ENCODE data around the gene SEMG2. TPM values are rescaled to one million over a fixed set of nuclear protein-coding genes. Genes with fewer than 3 reads are reported as not detected.

Gene SEMG2
- total RNA-seq, 1 experiment from 2014 or later, result not detected

DNA sequence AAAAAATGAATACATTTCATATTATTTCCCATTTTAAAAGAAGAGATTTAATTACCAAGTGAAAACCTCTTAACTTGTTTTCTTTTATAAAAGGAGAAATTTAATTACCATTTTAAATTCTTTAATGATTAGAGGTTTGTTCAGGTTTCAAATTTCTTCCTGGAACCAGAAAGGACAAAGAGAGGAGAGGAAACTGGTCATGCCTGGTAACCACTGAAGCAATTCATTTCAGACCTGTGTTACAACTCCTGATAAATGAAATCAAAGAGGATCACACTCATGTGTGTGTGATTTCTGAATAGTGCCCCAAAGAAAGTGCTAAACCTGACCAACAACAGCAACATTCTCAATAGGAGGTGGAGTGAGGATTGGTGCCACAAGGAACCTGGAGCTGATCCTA is 45.8 kb downstream of the SEMG2 start:
- Histone ChIP-seq H3K4me2 (peak overlapping the region; percentile 25; the same call in 1 of the 2 replicates), H2AFZ (no peak overlapping the region), H3K27me3 (ENCODE audit: insufficient read depth, low read depth) (no peaks in the 10 kb centered on the region), H3F3A (ENCODE audit: insufficient read depth, low read depth) (no peaks in the 10 kb centered on the region), H3K4me3 (no peak overlapping the region), H3K79me2 (ENCODE audit: low read depth) (no peaks in the 10 kb centered on the region), H4K20me1 (ENCODE audit: insufficient read depth) (no peaks in the 10 kb centered on the region), H3K36me3 (ENCODE audit: low read depth) (no peaks in the 10 kb centered on the region), H3K4me1 (replicated peaks; ENCODE audit: insufficient read depth) (peaks cover 12% of the 10 kb centered on the region), H3K9me3 (ENCODE audit: insufficient read depth, low read depth) (no peaks in the 10 kb centered on the region; the same call in 1 of the 2 replicates), H3K9me2 (ENCODE audit: insufficient read depth) (no peaks in the 10 kb centered on the region), H3K27ac (peak overlapping the region; percentile 20; the same call in 1 of the 2 replicates)
- ChIA-PET CTCF (no interaction called here), POLR2A (ENCODE audit: unreplicated experiment) (no interaction called here)
- intact Hi-C loops (cut with micrococcal nuclease; ENCODE audit: unreplicated experiment), result no loop called here
- no TSS peak for BruUV-seq (replicated peaks)
- TF ChIP-seq, protein P1, sequence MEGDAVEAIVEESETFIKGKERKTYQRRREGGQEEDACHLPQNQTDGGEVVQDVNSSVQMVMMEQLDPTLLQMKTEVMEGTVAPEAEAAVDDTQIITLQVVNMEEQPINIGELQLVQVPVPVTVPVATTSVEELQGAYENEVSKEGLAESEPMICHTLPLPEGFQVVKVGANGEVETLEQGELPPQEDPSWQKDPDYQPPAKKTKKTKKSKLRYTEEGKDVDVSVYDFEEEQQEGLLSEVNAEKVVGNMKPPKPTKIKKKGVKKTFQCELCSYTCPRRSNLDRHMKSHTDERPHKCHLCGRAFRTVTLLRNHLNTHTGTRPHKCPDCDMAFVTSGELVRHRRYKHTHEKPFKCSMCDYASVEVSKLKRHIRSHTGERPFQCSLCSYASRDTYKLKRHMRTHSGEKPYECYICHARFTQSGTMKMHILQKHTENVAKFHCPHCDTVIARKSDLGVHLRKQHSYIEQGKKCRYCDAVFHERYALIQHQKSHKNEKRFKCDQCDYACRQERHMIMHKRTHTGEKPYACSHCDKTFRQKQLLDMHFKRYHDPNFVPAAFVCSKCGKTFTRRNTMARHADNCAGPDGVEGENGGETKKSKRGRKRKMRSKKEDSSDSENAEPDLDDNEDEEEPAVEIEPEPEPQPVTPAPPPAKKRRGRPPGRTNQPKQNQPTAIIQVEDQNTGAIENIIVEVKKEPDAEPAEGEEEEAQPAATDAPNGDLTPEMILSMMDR (conservative IDR thresholded peaks at IDR 0.05), result no peak
- TF ChIP-seq EZH2 (IDR thresholded peaks at IDR 0.05; ENCODE audit: low read depth), result no peak
- peak in 1 of 2 experiments; percentile 63 for DNase-seq

DNA sequence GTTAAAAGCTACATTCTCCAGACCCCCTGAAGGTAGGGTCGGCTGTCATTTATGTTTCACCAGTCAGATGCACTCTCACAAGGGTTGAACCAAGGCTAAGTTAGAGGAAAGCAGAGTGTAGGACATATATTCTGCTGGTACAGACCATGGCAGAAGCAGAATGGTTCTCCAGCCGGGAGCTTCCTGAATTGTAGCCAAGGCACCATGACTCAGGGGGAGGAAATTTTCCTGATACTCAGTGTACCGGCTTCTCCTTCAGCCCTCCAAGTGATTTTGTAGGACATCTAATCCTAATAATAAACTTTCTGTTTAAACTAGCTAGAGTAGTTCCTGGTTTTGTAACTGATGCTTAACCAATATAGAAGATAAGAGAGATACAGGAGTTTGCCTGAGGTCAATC is 47.4 kb downstream of the SEMG2 start:
- H3K9me2 ChIP-seq (ENCODE audit: insufficient read depth), result no peaks in the 10 kb centered on the region
- H4K20me1 ChIP-seq (ENCODE audit: insufficient read depth), result no peaks in the 10 kb centered on the region
- H3K9me3 ChIP-seq (ENCODE audit: insufficient read depth, low read depth), result no peaks in the 10 kb centered on the region
- ChIA-PET CTCF (no interaction called here), POLR2A (ENCODE audit: unreplicated experiment) (no interaction called here)
- no peaks in the 10 kb centered on the region for H3K79me2 ChIP-seq (ENCODE audit: low read depth)
- no peaks in the 10 kb centered on the region for H3F3A ChIP-seq (ENCODE audit: insufficient read depth, low read depth)
- DNase-seq, result no peak
- intact Hi-C loops (cut with micrococcal nuclease; ENCODE audit: unreplicated experiment), result no loop called here
- no peak overlapping the region for H3K4me3 ChIP-seq
- no TSS peak for BruUV-seq (replicated peaks)
- H3K27ac ChIP-seq, result no peak overlapping the region
- H3K4me1 ChIP-seq (replicated peaks; ENCODE audit: insufficient read depth), result peaks cover 12% of the 10 kb centered on the region
- H3K27me3 ChIP-seq (ENCODE audit: insufficient read depth, low read depth), result no peaks in the 10 kb centered on the region
- no peak overlapping the region for H2AFZ ChIP-seq
- H3K4me2 ChIP-seq, result no peak overlapping the region
- TF ChIP-seq, protein P1 (conservative IDR thresholded peaks at IDR 0.05), result no peak
- no peak for TF ChIP-seq EZH2 (IDR thresholded peaks at IDR 0.05; ENCODE audit: low read depth)
- no peaks in the 10 kb centered on the region for H3K36me3 ChIP-seq (ENCODE audit: low read depth)

DNA sequence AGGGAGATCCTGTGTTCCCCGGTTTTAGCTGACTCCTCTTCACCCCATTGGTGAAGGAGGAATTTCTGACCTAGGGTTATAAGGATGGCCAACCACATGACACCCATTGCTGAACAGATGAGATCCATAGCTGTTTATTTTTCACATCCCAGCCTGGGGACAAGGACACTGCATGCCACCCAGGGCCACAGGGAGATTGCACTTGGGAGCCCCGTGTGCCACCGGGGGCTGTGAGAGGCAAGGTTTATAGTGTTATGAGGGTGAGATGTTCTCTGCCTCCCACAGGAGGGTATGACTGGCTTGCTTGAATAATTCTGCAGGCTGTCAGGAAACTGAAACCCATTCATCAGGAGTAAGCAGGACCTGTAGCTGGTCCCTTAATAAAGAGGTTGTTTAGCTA is 47.9 kb downstream of the SEMG2 start:
- no peak for TF ChIP-seq EZH2 (IDR thresholded peaks at IDR 0.05; ENCODE audit: low read depth)
- H3F3A ChIP-seq (ENCODE audit: insufficient read depth, low read depth), result no peaks in the 10 kb centered on the region
- no peak for DNase-seq
- H3K27ac ChIP-seq, result no peak overlapping the region
- H2AFZ ChIP-seq, result no peak overlapping the region
- no peaks in the 10 kb centered on the region for H4K20me1 ChIP-seq (ENCODE audit: insufficient read depth)
- BruUV-seq (replicated peaks), result no TSS peak
- no peak overlapping the region for H3K4me3 ChIP-seq
- ChIA-PET POLR2A (ENCODE audit: unreplicated experiment) (no interaction called here), CTCF (no interaction called here)
- no peaks in the 10 kb centered on the region for H3K27me3 ChIP-seq (ENCODE audit: insufficient read depth, low read depth)
- no peaks in the 10 kb centered on the region for H3K36me3 ChIP-seq (ENCODE audit: low read depth)
- intact Hi-C loops (cut with micrococcal nuclease; ENCODE audit: unreplicated experiment), result no loop called here
- H3K79me2 ChIP-seq (ENCODE audit: low read depth), result no peaks in the 10 kb centered on the region
- no peaks in the 10 kb centered on the region for H3K9me3 ChIP-seq (ENCODE audit: insufficient read depth, low read depth)
- peaks cover 12% of the 10 kb centered on the region for H3K4me1 ChIP-seq (replicated peaks; ENCODE audit: insufficient read depth)
- H3K4me2 ChIP-seq, result no peak overlapping the region
- no peaks in the 10 kb centered on the region for H3K9me2 ChIP-seq (ENCODE audit: insufficient read depth)

DNA sequence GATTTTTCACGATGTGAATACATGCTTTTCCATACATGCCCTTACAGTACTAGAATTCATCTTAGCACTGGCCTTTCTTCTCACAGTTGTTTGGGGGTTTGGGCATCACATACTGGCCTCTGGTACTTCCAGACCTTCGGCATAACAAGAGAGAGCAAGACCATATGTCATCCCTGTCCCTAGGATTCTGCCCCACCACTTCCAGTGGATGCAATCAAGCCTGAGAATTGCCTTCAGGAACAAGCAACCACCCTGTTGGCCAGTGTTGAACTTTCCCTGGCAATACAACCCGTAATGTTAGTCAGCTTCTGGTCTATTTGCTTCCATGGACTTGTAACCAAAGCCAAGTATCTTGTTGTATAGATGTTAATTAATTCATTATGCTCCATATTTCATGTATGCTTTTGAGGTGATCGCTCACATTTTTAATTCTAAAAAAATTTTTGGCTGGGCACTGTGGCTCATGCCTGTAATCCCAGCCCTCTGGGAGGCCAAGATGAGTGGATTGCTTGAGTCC is 48.6 kb downstream of the SEMG2 start:
- H3K36me3 ChIP-seq (ENCODE audit: low read depth), result no peaks in the 10 kb centered on the region
- no TSS peak for BruUV-seq (replicated peaks)
- no peak for DNase-seq
- no peak overlapping the region for H2AFZ ChIP-seq
- H3K79me2 ChIP-seq (ENCODE audit: low read depth), result no peaks in the 10 kb centered on the region
- H3F3A ChIP-seq (ENCODE audit: insufficient read depth, low read depth), result no peaks in the 10 kb centered on the region
- H3K9me2 ChIP-seq (ENCODE audit: insufficient read depth), result no peaks in the 10 kb centered on the region
- TF ChIP-seq, protein P1 (conservative IDR thresholded peaks at IDR 0.05), result no peak
- no peak for TF ChIP-seq EZH2 (IDR thresholded peaks at IDR 0.05; ENCODE audit: low read depth)
- H3K27me3 ChIP-seq (ENCODE audit: insufficient read depth, low read depth), result no peaks in the 10 kb centered on the region
- no peaks in the 10 kb centered on the region for H4K20me1 ChIP-seq (ENCODE audit: insufficient read depth)
- intact Hi-C loops (cut with micrococcal nuclease; ENCODE audit: unreplicated experiment), result no loop called here
- H3K9me3 ChIP-seq (ENCODE audit: insufficient read depth, low read depth), result no peaks in the 10 kb centered on the region
- ChIA-PET CTCF (no interaction called here), POLR2A (ENCODE audit: unreplicated experiment) (no interaction called here)
- H3K4me2 ChIP-seq, result no peak overlapping the region
- H3K27ac ChIP-seq, result no peak overlapping the region
- no peak overlapping the region for H3K4me3 ChIP-seq
- peaks cover 12% of the 10 kb centered on the region for H3K4me1 ChIP-seq (replicated peaks; ENCODE audit: insufficient read depth)

Data from PC-9 (cell line).